Measurements from ENCODE around the gene GALNT6. TPM values are rescaled to one million over a fixed set of nuclear protein-coding genes. Genes with fewer than 3 reads are reported as not detected.

Gene GALNT6
- total and polyA plus RNA-seq, 9 of the 15 experiments (the other 6 are each of a cell fraction or from before 2014, with no cell fraction given), result 1.5 to 8.6 (median 5.1) TPM

GRCh38 chr12:51395283-51396230 lies 4.4 kb upstream of the GALNT6 start (continued):
- no peak for TF ChIP-seq FOXO4 (CRISPR knock-in tag; IDR thresholded peaks at IDR 0.05)
- TF ChIP-seq NBN (IDR thresholded peaks at IDR 0.05; ENCODE audit: low read depth), result peak; percentile 61; the same call in 1 of the 2 replicates
- TF ChIP-seq FOXJ2 (tag; IDR thresholded peaks at IDR 0.05), result no peak
- peak; percentile 68 for TF ChIP-seq EGR1 (conservative IDR thresholded peaks at IDR 0.05)
- TF ChIP-seq NFIC (IDR thresholded peaks at IDR 0.05), result peak; percentile 69
- TF ChIP-seq GATA2 (CRISPR knock-in tag; IDR thresholded peaks at IDR 0.05), result peak; percentile 76
- no peak for TF ChIP-seq FIP1L1 (IDR thresholded peaks at IDR 0.05; ENCODE audit: low read depth, low read length, poor library complexity, severe bottlenecking)
- peak; percentile 87; the same call in 1 of the 2 replicates for TF ChIP-seq ELF4 (CRISPR knock-in tag; IDR thresholded peaks at IDR 0.05)
- TF ChIP-seq STAG1 (CRISPR knock-in tag; IDR thresholded peaks at IDR 0.05; ENCODE audit: borderline replicate concordance), result no peak
- peak in 1 of 2 experiments; percentile 51; a peak in 1 of 4 replicates for TF ChIP-seq ARNT (IDR thresholded peaks at IDR 0.05)
- TF ChIP-seq HBP1 (CRISPR knock-in tag; IDR thresholded peaks at IDR 0.05), result no peak
- TF ChIP-seq ZNF134 (CRISPR knock-in tag; conservative IDR thresholded peaks at IDR 0.05), result peak; percentile 92
- peak; percentile 94 for TF ChIP-seq DPF2 (IDR thresholded peaks at IDR 0.05)
- TF ChIP-seq KDM4B (IDR thresholded peaks at IDR 0.05; ENCODE audit: borderline replicate concordance in 2 of 2, low read depth in 1 of 2), result no peak
- no peak for TF ChIP-seq ZNF41 (CRISPR knock-in tag; conservative IDR thresholded peaks at IDR 0.05)
- no peak for TF ChIP-seq SIRT6 (IDR thresholded peaks at IDR 0.05; ENCODE audit: low read depth, low read length)
- no peak; the same call in 1 of the 2 replicates for TF ChIP-seq ESRRA (IDR thresholded peaks at IDR 0.05; ENCODE audit: borderline replicate concordance, low read depth)
- TF ChIP-seq ZBTB7A (IDR thresholded peaks at IDR 0.05; ENCODE audit: borderline replicate concordance, control insufficient read depth, low read depth, low read length), result peak; percentile 29; the same call in 1 of the 2 replicates
- TF ChIP-seq ATF1 (CRISPR knock-in tag; IDR thresholded peaks at IDR 0.05), result no peak
- peak; percentile 44; the same call in 1 of the 2 replicates for TF ChIP-seq ATF1 (tag; IDR thresholded peaks at IDR 0.05)
- TF ChIP-seq PML (IDR thresholded peaks at IDR 0.05; ENCODE audit: low read length), result peak; percentile 79
- TF ChIP-seq ZNF436 (CRISPR knock-in tag; IDR thresholded peaks at IDR 0.05), result no peak
- TF ChIP-seq ELF2 (CRISPR knock-in tag; IDR thresholded peaks at IDR 0.05), result 0 out of 2 replicates have a peak, but pooled peaks have one; percentile 7
- no peak for TF ChIP-seq FOXK1 (CRISPR knock-in tag; IDR thresholded peaks at IDR 0.05; ENCODE audit: borderline replicate concordance)
